GM12878 (cell line): ENCODE results near the gene IGLL1. TPM values are rescaled to one million over a fixed set of nuclear protein-coding genes. Genes with fewer than 3 reads are reported as not detected.
"Not testable (repeated sequence)": the region's sequence is repeated elsewhere in the genome, so short reads cannot be mapped to it uniquely, and the experiment has no call there.

ENCODE experiments used
- ATAC-seq: fragments of 200-7000 bp; cut with Tn5 transposase; 3 replicates; pipeline ENCODE4 v1.9.1; 2020; ENCODE audit warnings: mild to moderate bottlenecking, moderate library complexity
- Bru-seq: library from RNA; stranded (reverse); fragments of 400-500 nt; gene quantifications from one replicate; lab custom pipeline; 2021; lab: Mats Ljungman, UMichigan
- BruChase-seq, 2 experiments: library from RNA; stranded (reverse); fragments of 400-500 nt; gene quantifications; one replicate each; lab custom pipeline; 2021; lab: Mats Ljungman, UMichigan
- BruUV-seq: library from RNA; stranded (reverse); fragments of 400-500 nt; replicated peaks from 2 replicates; lab custom pipeline; 2021; lab: Mats Ljungman, UMichigan
- CTCF ChIA-PET: fragments of 300-600 bp; sonication (Branson Sonifier 250); formaldehyde crosslinking; extraction: SDS; loops from one replicate; lab custom pipeline; 2021; ENCODE audit warnings: inconsistent platforms; lab: Yijun Ruan, JAX
- POLR2A ChIA-PET: fragments of 350-600 bp; formaldehyde crosslinking; extraction: SDS; loops from one replicate; lab custom pipeline; 2021; ENCODE audit warnings: inconsistent platforms; lab: Charles Lee
- RAD21 ChIA-PET: fragments of 300-600 bp; sonication (Branson Sonifier 250); formaldehyde crosslinking; loops from one replicate; lab custom pipeline; 2023; ENCODE audit warnings: antibody characterized with exemption; ENCODE audit not compliant: unreplicated experiment; lab: Charles Lee
- SMC1A ChIA-PET: fragments of 300-600 bp; sonication (Branson Sonifier 250); formaldehyde crosslinking; loops from one replicate; lab custom pipeline; 2023; ENCODE audit not compliant: unreplicated experiment, uncharacterized antibody; lab: Charles Lee
- DNase-seq: peaks from one replicate; pipeline ENCODE4 v3.0.0-alpha.2; 2011; ENCODE audit warnings: low read depth, low spot score
- FAIRE-seq: peaks from 3 replicates; lab custom pipeline; 2011; peaks lifted over from hg19 to GRCh38; lab: Jason Lieb, UNC
- H2AFZ ChIP-seq: 2 replicates; pipeline ENCODE4 v1.6.0; 2011; ENCODE audit warnings: low read depth, low read length, control low read depth; ENCODE audit not compliant: control insufficient read depth
- H3K27ac ChIP-seq: 2 replicates; pipeline ENCODE4 v1.5.1; 2011; ENCODE audit warnings: control low read depth; ENCODE audit not compliant: control insufficient read depth, insufficient read depth
- H3K27me3 ChIP-seq, 2 experiments: replicated peaks in 1 of 2; 2 replicates each; pipeline versions ENCODE4 v1.6.0 to v1.6.1; 2011; ENCODE audit warnings: low read length in 1 of 2; ENCODE audit not compliant: control insufficient read depth in 2 of 2, insufficient read depth in 2 of 2
- H3K36me3 ChIP-seq, 2 experiments: 2 replicates each; pipeline ENCODE4 v1.5.1; 2011; ENCODE audit warnings: low read length in 1 of 2; ENCODE audit not compliant: control insufficient read depth in 2 of 2, insufficient read depth in 2 of 2
- H3K4me1 ChIP-seq: 2 replicates; pipeline ENCODE4 v1.6.1; 2011; ENCODE audit warnings: mild to moderate bottlenecking, low read length, moderate library complexity, mixed read lengths; ENCODE audit not compliant: control insufficient read depth, insufficient read depth
- H3K4me2 ChIP-seq: 2 replicates; pipeline ENCODE4 v1.6.0; 2011; ENCODE audit warnings: control low read depth; ENCODE audit not compliant: control insufficient read depth, insufficient read depth
- H3K4me3 ChIP-seq: fragments of 200-600 bp; sonication (generic); 2 replicates; pipeline ENCODE4 v1.5.1; 2016
- H3K79me2 ChIP-seq: 2 replicates; pipeline ENCODE4 v1.6.0; 2011; ENCODE audit warnings: low read length; ENCODE audit not compliant: control insufficient read depth, insufficient read depth
- H3K9ac ChIP-seq: 2 replicates; pipeline ENCODE4 v1.8.0; 2011; ENCODE audit warnings: low read length, control low read depth, mixed read lengths; ENCODE audit not compliant: control insufficient read depth, insufficient read depth
- H3K9me3 ChIP-seq: replicated peaks from 3 replicates; pipeline ENCODE4 v1.5.1; 2011; ENCODE audit warnings: mild to moderate bottlenecking, low read length; ENCODE audit not compliant: control insufficient read depth, insufficient read depth
- H4K20me1 ChIP-seq: 2 replicates; pipeline ENCODE4 v1.6.0; 2011; ENCODE audit not compliant: control insufficient read depth, insufficient read depth
- BCLAF1 ChIP-seq: fragments of 450-650 bp; IDR thresholded peaks from 2 replicates; pipeline ENCODE4 v1.6.1; 2017; ENCODE audit warnings: antibody characterized with exemption, mild to moderate bottlenecking, moderate library complexity
- RAD21 ChIP-seq: IDR thresholded peaks from 2 replicates; pipeline ENCODE4 v1.6.1; 2011; ENCODE audit warnings: mild to moderate bottlenecking, low read depth, low read length, moderate library complexity; ENCODE audit not compliant: insufficient read depth
- SIX5 ChIP-seq: IDR thresholded peaks from 2 replicates; pipeline ENCODE4 v1.6.1; 2011; ENCODE audit warnings: mild to moderate bottlenecking, low read depth, low read length, moderate library complexity; ENCODE audit not compliant: severe bottlenecking
- WGBS: methylation state at CpG from one replicate; pipeline ENCODE4 v1.1.6; 2016; ENCODE audit warnings: low lambda C conversion rate; ENCODE audit not compliant: insufficient replicate concordance, insufficient coverage; ENCODE audit errors: missing lambda C conversion rate; 5-methylcytosine and 5-hydroxymethylcytosine counted together
- in situ Hi-C: fragments of 300-500 bp; cut with MboI; formaldehyde crosslinking; loops from 9 replicates; pipeline ENCODE4 v1.14.3; 2018; ENCODE audit warnings: mixed read lengths
- intact Hi-C: fragments of 100-400 bp; cut with micrococcal nuclease; formaldehyde crosslinking; loops from one replicate; pipeline ENCODE4 v1.14.2; 2022; ENCODE audit not compliant: unreplicated experiment
- long read RNA-seq, 2 experiments: library from polyadenylated mRNA; unstranded; transcript quantifications; one replicate each; pipeline ENCODE4 v2.0.0, GENCODE V29; 2019 to 2020
- polyA minus RNA-seq, 3 experiments: library from RNA; depleted of rRNA, polyadenylated mRNA; stranded (reverse); fragments of >200 nt; gene quantifications; 2 replicates each; pipeline ENCODE4 v1.2.3, GENCODE V29; 2011
- polyA plus RNA-seq, 11 experiments: library from polyadenylated mRNA; depleted of rRNA in 4 of 11; unstranded in 6 of 11; stranded (reverse) in 5 of 11; fragments of >200 nt; fragmentation: Nextera tagmentation in 4 of 11; fragmentation: Illumina TruSeq in 1 of 11; extraction: Ambion mirVana in 4 of 11; extraction: Trizol in 1 of 11; gene quantifications; 1 replicate in 1 of 11; 2 replicates in 10 of 11; pipeline versions ENCODE4 v1.2.1 to v1.2.3, GENCODE V29; 2011 to 2016; ENCODE audit warnings: inconsistent platforms in 2 of 11, missing spikeins in 2 of 11, low read depth in 1 of 11
- total RNA-seq, 4 experiments: library from RNA; depleted of rRNA in 3 of 4; stranded (reverse); fragments of >200 nt in 3 of 4; fragmentation: Illumina TruSeq in 1 of 4; extraction: Trizol in 1 of 4; gene quantifications; 2 replicates each; pipeline versions ENCODE4 v1.2.1 to v1.2.3, GENCODE V29; 2013 to 2021
- TF ChIP-seq, protein P1 (sequence below): fragments of 450-650 bp; IDR thresholded peaks from 2 replicates; pipeline ENCODE4 v1.6.1; 2018; ENCODE audit warnings: borderline replicate concordance, mild to moderate bottlenecking; ENCODE audit not compliant: partially characterized antibody

IGLL1 gene
- not detected in 2 replicates for total RNA-seq (2013; cell fraction: nucleolus; rRNA removed)
- not detected in 2 replicates for total RNA-seq (2014; rRNA removed)
- not detected in 2 replicates for total RNA-seq (2014; rRNA removed; fragmentation: Illumina TruSeq; extraction: Trizol)
- not detected in 2 replicates for total RNA-seq (2021)
- polyA plus RNA-seq (2011; ENCODE audit: low read depth), result not detected
- not detected in 2 replicates for polyA plus RNA-seq (2011; rRNA removed)
- not detected in 2 replicates for polyA plus RNA-seq (2011; cell fraction: cytosol; rRNA removed)
- polyA plus RNA-seq (2011; cell fraction: nucleus; rRNA removed), result not detected in 2 replicates
- not detected in 2 replicates for polyA plus RNA-seq (2012)
- not detected in 2 replicates for polyA plus RNA-seq (2014; fragmentation: Illumina TruSeq; extraction: Trizol)
- polyA plus RNA-seq (2014; fragmentation: Nextera tagmentation; extraction: Ambion mirVana), result not detected
- polyA plus RNA-seq (2014; rRNA removed), result not detected in 2 replicates
- polyA plus RNA-seq (2016; fragmentation: Nextera tagmentation; extraction: Ambion mirVana), result not detected
- not detected in 2 replicates for polyA minus RNA-seq (2011; rRNA and poly(A)+ RNA removed)
- not detected in 2 replicates for polyA minus RNA-seq (2011; cell fraction: cytosol; rRNA and poly(A)+ RNA removed)
- not detected in 2 replicates for polyA minus RNA-seq (2011; cell fraction: nucleus; rRNA and poly(A)+ RNA removed)
- not detected for Bru-seq, nascent RNA
- BruChase-seq, experiment 1, labeled RNA remaining after a 6-hour chase, result not detected
- not detected for BruChase-seq, experiment 2, labeled RNA remaining after a 2-hour chase
- long read RNA-seq, experiment 1, result 0 reads
- long read RNA-seq, experiment 2, result 0 reads

DNA sequence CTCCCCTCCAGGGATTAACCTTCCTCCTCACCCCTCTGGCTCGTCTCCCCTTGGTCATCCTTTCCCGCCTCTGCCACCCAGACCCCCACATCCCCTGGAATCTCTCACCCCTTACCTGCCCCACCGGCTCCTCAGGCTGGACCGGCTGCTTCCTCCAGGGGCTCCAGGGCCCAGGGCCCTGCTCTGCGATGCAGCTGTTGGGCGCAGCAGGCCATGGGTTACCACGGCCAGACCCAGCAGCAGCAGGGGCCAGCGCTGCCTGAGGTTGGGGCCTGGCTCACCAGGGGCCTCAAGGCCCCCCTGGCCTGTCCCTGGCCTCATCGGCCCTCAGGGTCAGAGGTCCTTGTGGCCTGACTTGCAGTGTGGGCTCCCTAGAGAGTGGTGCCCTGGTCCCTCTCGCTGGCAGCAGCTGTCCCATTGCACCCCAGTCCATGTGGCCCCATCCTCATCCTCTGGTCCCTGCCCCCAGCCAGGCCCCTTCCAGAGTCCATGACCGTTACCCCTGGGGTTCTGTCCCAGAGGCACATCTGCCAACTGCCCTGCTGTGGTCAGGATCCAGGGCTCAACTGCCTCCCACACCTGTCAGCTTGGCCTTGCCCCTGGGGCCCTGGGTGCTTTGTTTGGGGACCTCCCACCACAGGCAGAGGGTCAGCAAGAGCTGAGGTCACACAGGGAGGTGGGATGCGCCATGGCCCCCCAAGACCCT lies at the start of gene IGLL1:
TSS of gene IGLL1 (minus strand) at position 421 of the 706 bp plus-strand sequence. CDS start at position 321, 100 bp downstream.
- Histone ChIP-seq H4K20me1 (no peaks in the 10 kb centered on the region), H3K9me3 (no peaks in the 10 kb centered on the region), H3K36me3 (no peaks in the 10 kb centered on the region), H3K4me1 (no peaks in the 10 kb centered on the region), H3K79me2 (no peaks in the 10 kb centered on the region), H3K4me2 (no peak within 1 kb of the TSS), H3K4me3 (no peak within 1 kb of the TSS), H3K9ac (no peak within 1 kb of the TSS), H3K27ac (no peak within 1 kb of the TSS), H2AFZ (no peak within 1 kb of the TSS), H3K27me3 (peaks cover 0 to 5% of the 10 kb centered on the region in 2 experiments; a peak in 2 of 4 replicates)
- ChIA-PET POLR2A (no interaction called here), CTCF (no interaction called here), RAD21 (no interaction called here), SMC1A (no interaction called here)
- no peak for ATAC-seq
- FAIRE-seq, result no peak
- intact Hi-C loops, result no loop called here
- TF ChIP-seq, protein P1, sequence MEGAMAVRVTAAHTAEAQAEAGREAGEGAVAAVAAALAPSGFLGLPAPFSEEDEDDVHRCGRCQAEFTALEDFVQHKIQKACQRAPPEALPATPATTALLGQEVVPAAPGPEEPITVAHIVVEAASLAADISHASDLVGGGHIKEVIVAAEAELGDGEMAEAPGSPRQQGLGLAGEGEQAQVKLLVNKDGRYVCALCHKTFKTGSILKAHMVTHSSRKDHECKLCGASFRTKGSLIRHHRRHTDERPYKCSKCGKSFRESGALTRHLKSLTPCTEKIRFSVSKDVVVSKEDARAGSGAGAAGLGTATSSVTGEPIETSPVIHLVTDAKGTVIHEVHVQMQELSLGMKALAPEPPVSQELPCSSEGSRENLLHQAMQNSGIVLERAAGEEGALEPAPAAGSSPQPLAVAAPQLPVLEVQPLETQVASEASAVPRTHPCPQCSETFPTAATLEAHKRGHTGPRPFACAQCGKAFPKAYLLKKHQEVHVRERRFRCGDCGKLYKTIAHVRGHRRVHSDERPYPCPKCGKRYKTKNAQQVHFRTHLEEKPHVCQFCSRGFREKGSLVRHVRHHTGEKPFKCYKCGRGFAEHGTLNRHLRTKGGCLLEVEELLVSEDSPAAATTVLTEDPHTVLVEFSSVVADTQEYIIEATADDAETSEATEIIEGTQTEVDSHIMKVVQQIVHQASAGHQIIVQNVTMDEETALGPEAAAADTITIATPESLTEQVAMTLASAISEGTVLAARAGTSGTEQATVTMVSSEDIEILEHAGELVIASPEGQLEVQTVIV, result no peak
- TF ChIP-seq BCLAF1 (no peak), RAD21 (no peak), SIX5 (no peak)
- BruUV-seq, result no TSS peak
- in situ Hi-C loops, result no loop called here
- no peak for DNase-seq
- WGBS, result 8% methylated on average over 12 of the region's 12 CpGs

GRCh38 chr22:23628056-23628743 lies 48.1 kb upstream of the IGLL1 start:
- H3K36me3 ChIP-seq, H3K9ac ChIP-seq, H3K4me1 ChIP-seq, H3K27ac ChIP-seq, H3K9me3 ChIP-seq, ATAC-seq, DNase-seq, H3K27me3 ChIP-seq, H4K20me1 ChIP-seq, BruUV-seq, H2AFZ ChIP-seq, FAIRE-seq, H3K4me3 ChIP-seq, H3K79me2 ChIP-seq, POLR2A ChIA-PET, H3K4me2 ChIP-seq: not testable (repeated sequence)
- ChIA-PET SMC1A (interaction anchor here (0.7 to 1.4 kb wide), 2 partner anchors 138 to 146 kb away, joined by 3 to 4 read pairs; no protein-coding TSS in a partner anchor), CTCF (interaction anchor here (0.6 to 1.7 kb wide), 6 partner anchors 10 to 229 kb away, joined by 3 to 7 read pairs (median 3); partner anchors contain the start of gene SLC2A11), RAD21 (interaction anchor here (0.6 to 1.0 kb wide), 2 partner anchors 137 to 139 kb away, joined by 3 read pairs; no protein-coding TSS in a partner anchor)
- intact Hi-C loops (loop anchor here (5.0 kb wide), 1 partner anchor 219 kb away; no protein-coding TSS in a partner anchor), in situ Hi-C loops (loop anchor here (5.0 kb wide), 1 partner anchor 219 kb away; no protein-coding TSS in a partner anchor)
- 29% methylated on average over 6 of the region's 6 CpGs for WGBS
